Uterus (tissue), 2 donors: ENCODE results near the gene TMEM150C.

Experiments
- CTCF ChIP-seq, 4 experiments: fragments of 200-600 bp in 2 of 4; fragments of 450-650 bp in 2 of 4; sonication (generic) in 2 of 4; IDR thresholded peaks; one replicate each; pipeline ENCODE4 v1.5.1; 2016 to 2019; ENCODE audit warnings: antibody characterized with exemption in 4 of 4, mild to moderate bottlenecking in 2 of 4, moderate library complexity in 1 of 4
- POLR2A ChIP-seq, 2 donors: fragments of 450-650 bp; IDR thresholded peaks; one replicate each; pipeline ENCODE4 v1.6.1; 2016; ENCODE audit warnings: antibody characterized with exemption in 2 of 2, mild to moderate bottlenecking in 1 of 2, moderate library complexity in 1 of 2

GRCh38 chr4:82594456-82594855, 32.7 kb upstream of the TMEM150C start:
- TF ChIP-seq CTCF (IDR thresholded peaks at IDR 0.05) (no peak), POLR2A (IDR thresholded peaks at IDR 0.05) (no peak)
